ENCODE data around the gene COL8A1.

The COL8A1 gene

DNA sequence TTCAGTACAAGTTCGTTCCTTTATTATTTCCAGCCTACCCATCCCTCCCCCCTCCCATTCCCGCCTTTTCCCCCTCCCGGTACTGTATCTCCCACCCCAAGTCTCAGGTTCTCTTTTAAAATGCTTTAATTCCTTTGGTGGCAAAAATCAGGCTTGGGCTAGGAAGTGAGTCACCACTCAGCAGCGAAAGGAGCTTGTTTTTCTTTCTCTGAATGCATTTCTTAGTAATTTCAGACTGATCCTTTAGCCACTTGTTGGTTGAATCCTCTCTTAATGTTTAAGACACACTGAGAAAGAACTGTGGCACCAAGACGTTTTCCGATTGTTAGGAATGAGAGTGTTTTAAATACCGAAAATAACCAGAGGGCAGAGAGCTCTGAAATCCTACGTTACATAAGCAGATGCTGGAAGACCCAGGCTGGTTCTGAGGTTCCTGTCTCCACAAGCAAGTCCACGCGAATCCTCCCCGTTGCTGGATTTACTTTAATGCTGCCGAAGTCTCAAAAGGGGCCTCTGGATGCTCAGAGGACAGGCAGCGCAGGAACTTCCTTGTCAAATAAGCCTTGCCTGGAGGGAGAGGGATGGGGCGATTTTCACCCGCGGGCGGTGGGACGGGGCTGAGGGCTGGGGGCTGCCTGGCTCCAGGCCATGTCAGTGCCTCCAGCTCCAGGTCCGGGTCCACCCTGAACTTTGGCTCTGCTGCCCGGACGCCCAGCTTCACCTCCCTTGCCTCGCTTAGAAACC, 854 bp upstream of the COL8A1 start:
- FAIRE-seq = no peak
- no peak for DNase-seq (ENCODE audit: insufficient read length, low spot score)

- no peak for FAIRE-seq
- no peak for DNase-seq (ENCODE audit: insufficient read length, low spot score)
Observed at GRCh38 chr3:99639579-99639978, 1.2 kb downstream of the COL8A1 start.

DNA sequence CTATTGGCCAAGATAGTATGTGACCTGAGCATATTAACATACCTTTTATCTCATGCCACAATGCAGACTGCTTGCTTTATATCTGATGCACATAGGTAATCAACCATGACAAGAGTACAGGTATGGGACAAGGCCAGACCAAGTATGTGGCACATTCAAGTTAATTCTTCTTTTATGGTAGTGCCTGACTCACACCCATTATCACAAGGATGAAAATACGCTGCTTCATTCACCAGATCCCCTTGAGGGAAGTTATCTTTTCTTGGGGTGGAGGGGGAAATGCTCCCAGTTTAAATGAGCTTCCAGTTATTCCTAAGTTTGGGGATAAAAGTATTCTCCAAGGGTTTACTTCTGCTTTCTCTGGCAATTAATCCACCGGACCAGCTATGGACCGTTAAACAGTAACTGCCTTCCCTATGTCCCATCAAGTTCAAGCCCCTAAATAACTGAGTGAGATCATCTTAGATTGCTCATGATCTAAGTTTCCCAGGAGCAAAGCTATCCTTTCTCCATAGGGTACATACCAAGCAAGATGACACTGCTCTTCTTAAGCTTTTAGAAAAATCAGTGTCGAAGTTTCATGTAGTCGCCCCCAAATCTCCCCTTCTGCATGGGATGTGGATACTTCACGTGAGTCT, 1.9 kb downstream of the COL8A1 start:
- FAIRE-seq = peak; percentile 54
- DNase-seq (ENCODE audit: insufficient read length, low spot score) = no peak

- no peak for FAIRE-seq
Observed at GRCh38 chr3:99641480-99641879, 3.1 kb downstream of the COL8A1 start.

GRCh38 chr3:99641982-99642381, 3.6 kb downstream of the COL8A1 start:
- DNase-seq (ENCODE audit: insufficient read length, low spot score) = no peak
- no peak for FAIRE-seq

More at GRCh38 chr3:99641480-99641879, 3.1 kb downstream of the COL8A1 start:
- DNase-seq (ENCODE audit: insufficient read length, low spot score) = no peak

DNA sequence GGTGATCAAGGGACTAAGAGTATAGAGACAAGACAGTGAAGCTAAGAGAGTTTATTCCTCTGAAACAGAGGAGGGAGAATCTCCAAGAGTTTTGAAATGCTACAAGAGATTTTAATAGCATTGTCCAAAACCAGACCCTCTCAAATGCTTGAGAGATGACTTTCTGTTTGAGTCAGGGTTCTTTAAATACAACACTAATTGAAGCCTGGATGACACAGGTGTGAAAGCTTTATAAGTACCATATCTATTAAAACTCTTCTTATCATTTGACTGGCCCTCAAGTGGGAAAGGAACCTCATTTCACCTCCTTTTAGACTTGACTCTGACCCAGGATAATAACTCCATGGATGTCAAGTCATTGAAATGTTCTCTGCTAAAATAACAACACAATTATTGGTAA, 5.6 kb downstream of the COL8A1 start:
- FAIRE-seq (no peak), DNase-seq (ENCODE audit: insufficient read length, low spot score) (no peak)

DNA sequence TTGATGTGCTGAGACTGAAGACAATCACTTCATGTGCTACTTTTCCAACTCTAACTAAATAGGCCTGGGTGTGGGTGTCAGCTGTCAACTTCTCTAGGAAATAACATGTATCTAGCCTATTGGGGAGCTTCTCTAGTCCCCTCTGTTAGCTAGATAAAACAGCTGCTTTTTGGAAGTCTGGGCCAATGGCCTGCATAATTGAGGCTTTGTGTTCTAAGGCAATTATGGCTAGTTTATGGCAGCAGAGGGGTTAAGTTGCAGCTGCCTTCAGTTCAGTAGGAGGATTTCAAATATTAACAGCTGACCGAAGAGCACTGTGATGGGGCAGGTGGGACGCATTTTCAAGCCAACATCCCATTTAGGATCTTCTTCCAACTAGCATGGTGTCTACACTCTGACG, 6.4 kb downstream of the COL8A1 start:
- DNase-seq (ENCODE audit: insufficient read length, low spot score) (no peak), FAIRE-seq (no peak)

DNA sequence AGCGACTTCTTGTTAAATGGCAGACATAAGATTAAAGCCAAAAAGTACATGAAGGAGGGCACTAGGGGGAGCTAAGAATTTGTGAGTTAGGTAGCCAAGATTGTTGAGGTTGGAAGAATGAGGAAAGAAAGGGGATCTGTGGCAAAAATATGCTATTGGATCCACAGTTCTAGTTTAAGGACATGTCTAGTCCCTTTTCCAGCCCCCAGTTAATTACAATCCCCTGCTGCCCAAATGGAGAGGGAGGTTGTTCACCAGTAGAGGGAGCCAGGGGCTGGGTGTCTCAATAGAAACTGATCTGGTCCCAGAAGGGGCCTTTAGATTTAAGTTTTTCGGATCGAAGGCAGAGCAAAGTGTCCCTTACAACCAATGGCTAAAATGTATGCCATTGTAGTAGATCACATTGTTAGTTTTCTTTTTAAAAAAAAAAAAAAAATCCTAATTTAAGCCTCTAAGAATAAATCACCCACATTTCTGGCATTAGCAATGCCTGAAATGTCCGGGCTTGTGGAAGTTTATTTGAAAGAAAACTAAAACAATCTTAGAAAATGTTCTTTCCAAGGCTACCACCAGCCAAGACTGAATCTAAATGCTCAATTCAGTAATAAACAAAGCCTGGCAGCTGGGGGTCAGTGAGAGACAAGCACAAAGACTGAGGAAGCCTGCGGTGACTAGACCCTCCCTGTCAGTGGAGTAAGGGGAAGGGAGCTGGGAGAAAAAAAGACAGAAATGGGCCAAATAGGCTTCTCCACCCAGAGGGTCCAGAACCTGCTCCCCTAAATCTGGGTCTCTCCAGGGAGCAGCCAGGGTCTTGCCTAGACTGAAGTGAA, 7.1 kb downstream of the COL8A1 start:
- FAIRE-seq (no peak), DNase-seq (ENCODE audit: insufficient read length, low spot score) (no peak)

- DNase-seq (ENCODE audit: insufficient read length, low spot score) (no peak), FAIRE-seq (no peak)
Observed at GRCh38 chr3:99646107-99646435, 7.7 kb downstream of the COL8A1 start.

DNA sequence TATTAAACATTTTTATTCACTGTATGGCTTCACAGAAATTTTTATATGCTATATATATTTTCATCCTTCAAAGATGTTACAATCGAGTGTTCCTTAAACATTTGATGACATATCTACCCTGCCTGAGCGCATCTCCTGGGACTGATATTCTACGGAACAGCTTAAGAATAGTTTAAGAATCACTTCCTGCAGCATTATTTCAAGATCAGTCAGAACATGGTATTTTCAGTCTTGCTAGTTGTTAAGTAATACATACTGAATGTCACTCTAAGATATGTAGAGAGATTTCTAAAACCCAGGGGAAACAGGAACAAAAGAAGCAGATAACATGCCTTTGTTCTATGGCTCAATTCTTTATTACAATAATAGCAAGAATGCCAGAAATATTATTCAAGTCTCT, 8.7 kb downstream of the COL8A1 start:
- no peak for FAIRE-seq
- DNase-seq (ENCODE audit: insufficient read length, low spot score) = no peak

GRCh38 chr3:99648101-99648500, 9.7 kb downstream of the COL8A1 start:
- DNase-seq (ENCODE audit: insufficient read length, low spot score) (no peak), FAIRE-seq (no peak)

- FAIRE-seq = no peak
- no peak for DNase-seq (ENCODE audit: insufficient read length, low spot score)
Observed at GRCh38 chr3:99648516-99648915, 10.1 kb downstream of the COL8A1 start.

- DNase-seq (ENCODE audit: insufficient read length, low spot score) (peak; percentile 53), FAIRE-seq (no peak)
Observed at GRCh38 chr3:99651531-99651930, 13.1 kb downstream of the COL8A1 start.

DNA sequence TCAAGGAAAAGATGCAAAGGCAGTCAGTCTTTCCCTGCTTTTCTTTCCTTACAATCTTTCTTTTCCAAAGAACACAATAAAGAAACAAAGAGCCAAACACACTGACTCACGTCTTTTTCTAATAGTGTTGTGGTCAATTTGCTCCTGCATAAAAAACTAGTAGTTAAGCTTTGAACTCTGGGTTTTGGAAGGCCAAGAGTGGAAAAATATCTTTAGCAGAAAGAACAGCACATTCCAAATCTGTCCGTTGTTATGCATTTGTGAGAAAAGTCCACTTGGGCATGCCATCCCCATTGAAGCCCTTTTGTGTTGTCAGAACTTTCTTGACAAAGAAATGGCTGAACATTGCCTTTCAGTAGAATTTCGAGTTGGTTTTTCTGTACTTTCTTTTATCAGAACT, 18.2 kb downstream of the COL8A1 start:
- no peak for FAIRE-seq
- no peak for DNase-seq (ENCODE audit: insufficient read length, low spot score)

DNA sequence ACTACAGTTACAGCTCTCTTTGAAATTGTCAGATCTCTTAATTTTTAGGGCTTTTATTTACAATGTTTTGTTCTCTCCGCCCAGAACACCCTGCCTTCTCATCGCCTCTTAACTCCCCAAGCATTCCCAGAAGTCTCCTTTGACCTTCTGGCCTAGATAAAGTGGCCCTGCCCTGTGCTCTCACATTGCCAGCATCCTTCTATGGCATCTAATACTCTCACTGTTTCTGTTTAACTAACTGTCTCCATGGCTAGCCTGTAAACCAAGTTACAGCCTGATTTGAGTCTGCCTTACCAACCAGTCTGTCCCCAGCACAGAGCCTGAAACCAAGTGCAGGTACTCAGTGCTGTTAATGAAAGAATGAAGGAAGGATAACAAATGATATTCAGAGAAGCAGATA, 19.9 kb downstream of the COL8A1 start:
- DNase-seq (ENCODE audit: insufficient read length, low spot score) = no peak
- no peak for FAIRE-seq

DNA sequence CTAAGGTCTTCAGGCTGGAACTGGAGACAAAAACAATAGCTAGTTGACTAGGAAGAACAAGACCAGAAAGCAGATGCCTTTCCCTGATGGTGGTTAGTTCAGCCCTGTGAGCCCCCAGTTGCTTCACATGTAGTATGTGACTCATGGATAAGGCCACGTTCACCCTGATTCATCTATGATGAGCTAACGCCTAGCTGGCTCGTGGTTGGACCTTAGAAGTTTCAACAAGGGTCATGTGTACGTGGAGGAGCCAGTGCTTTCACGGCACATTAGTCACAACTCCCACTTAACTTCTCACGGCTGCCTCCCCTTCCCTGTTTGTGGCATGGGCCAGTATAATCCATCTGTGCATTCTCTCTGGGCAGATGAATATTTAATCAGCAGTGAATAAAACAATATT, 20.6 kb downstream of the COL8A1 start:
- FAIRE-seq (peak; percentile 89), DNase-seq (ENCODE audit: insufficient read length, low spot score) (peak; percentile 41)

DNA sequence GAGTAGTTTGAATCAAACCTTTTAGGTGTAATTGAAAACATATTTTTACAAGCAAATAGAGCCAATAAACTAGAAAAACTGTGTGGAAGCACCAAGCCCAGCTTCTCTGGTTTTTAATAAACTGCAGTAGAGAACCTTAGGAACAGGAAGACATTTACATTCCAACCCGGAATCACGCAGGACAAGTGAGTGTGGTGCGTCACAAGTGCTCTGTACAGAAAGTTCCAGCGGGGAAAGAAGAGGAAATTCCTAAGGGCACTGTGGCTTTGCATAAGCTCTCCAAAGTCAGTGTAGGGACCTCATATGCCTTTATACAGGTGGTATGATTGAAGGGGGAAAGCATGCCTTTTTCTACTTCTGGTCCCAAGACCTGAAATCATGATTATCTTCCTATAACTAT, 21.6 kb downstream of the COL8A1 start:
- DNase-seq (ENCODE audit: insufficient read length, low spot score) (no peak), FAIRE-seq (no peak)

GRCh38 chr3:99662838-99663570, 24.6 kb downstream of the COL8A1 start:
- DNase-seq (ENCODE audit: insufficient read length, low spot score) = no peak
- FAIRE-seq = no peak

GRCh38 chr3:99663977-99664376, 25.6 kb downstream of the COL8A1 start:
- FAIRE-seq (no peak), DNase-seq (ENCODE audit: insufficient read length, low spot score) (no peak)

- no peak for FAIRE-seq
- no peak for DNase-seq (ENCODE audit: insufficient read length, low spot score)
Observed at GRCh38 chr3:99665017-99665416, 26.6 kb downstream of the COL8A1 start.

DNA sequence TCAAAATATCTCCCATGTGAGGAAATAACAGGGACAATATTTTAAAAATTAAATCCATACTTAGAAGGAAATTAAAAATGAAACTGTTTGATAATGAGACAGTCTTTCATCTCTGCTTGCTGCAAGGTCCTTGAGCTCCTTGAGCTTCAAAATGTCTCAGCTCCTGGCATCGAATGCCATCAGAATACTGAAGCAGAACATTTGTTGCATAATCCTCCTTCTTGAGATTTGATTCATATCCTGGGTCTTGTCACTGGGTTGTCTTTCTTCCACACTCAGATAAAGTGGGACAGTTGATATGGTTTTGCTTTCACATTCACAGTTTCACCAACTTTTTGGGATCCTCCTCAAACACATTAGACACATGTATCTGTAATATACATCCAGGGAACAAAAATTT, 27.8 kb downstream of the COL8A1 start:
- DNase-seq (ENCODE audit: insufficient read length, low spot score) (no peak), FAIRE-seq (peak; percentile 20)
